ENCODE measurements around the gene DSC1.

GRCh38 chr18:31091350-31091749 is 71.3 kb downstream of the DSC1 start:
- TF ChIP-seq, protein P1, sequence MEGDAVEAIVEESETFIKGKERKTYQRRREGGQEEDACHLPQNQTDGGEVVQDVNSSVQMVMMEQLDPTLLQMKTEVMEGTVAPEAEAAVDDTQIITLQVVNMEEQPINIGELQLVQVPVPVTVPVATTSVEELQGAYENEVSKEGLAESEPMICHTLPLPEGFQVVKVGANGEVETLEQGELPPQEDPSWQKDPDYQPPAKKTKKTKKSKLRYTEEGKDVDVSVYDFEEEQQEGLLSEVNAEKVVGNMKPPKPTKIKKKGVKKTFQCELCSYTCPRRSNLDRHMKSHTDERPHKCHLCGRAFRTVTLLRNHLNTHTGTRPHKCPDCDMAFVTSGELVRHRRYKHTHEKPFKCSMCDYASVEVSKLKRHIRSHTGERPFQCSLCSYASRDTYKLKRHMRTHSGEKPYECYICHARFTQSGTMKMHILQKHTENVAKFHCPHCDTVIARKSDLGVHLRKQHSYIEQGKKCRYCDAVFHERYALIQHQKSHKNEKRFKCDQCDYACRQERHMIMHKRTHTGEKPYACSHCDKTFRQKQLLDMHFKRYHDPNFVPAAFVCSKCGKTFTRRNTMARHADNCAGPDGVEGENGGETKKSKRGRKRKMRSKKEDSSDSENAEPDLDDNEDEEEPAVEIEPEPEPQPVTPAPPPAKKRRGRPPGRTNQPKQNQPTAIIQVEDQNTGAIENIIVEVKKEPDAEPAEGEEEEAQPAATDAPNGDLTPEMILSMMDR (IDR thresholded peaks at IDR 0.05) = no peak
- no peak for TF ChIP-seq REST (IDR thresholded peaks at IDR 0.05; ENCODE audit: insufficient read depth in 1 of 2, low read depth in 2 of 2, low read length in 1 of 2)
- TF ChIP-seq SIN3A (IDR thresholded peaks at IDR 0.05; ENCODE audit: borderline replicate concordance, insufficient read depth, low read depth, low read length) = no peak

Data from Panc1 (cell line).